Astrocyte of the spinal cord (primary cell): ENCODE results near the gene SUSD2.

Experiments used
- DNase-seq: peaks from one replicate; pipeline ENCODE4 v3.0.0; 2011; ENCODE audit warnings: low read depth, low spot score
- H3K4me3 ChIP-seq: 2 replicates; pipeline ENCODE4 v1.5.1; 2011; ENCODE audit warnings: low read depth, mild to moderate bottlenecking, low read length, moderate library complexity
- CTCF ChIP-seq: IDR thresholded peaks from 2 replicates; pipeline ENCODE4 v1.5.1; 2012; ENCODE audit warnings: low read depth, mild to moderate bottlenecking, low read length, inconsistent platforms
- in situ Hi-C: cut with HindIII; loops from 2 replicates; pipeline ENCODE4 v1.10.0; 2017; ENCODE audit warnings: low sequenced_read_pairs

The SUSD2 gene

GRCh38 chr22:24189249-24190158 lies 8.2 kb downstream of the SUSD2 start:
- peak; percentile 50 for DNase-seq
- TF ChIP-seq CTCF = peak; percentile 94
- in situ Hi-C loops = no loop called here
- H3K4me3 ChIP-seq = no peak overlapping the region

- TF ChIP-seq CTCF = no peak
- DNase-seq = no peak
- H3K4me3 ChIP-seq = no peak overlapping the region
- in situ Hi-C loops = no loop called here
Observed at GRCh38 chr22:24190159-24190540, 8.9 kb downstream of the SUSD2 start.

GRCh38 chr22:24190596-24191208 lies 9.4 kb downstream of the SUSD2 start:
- in situ Hi-C loops = no loop called here
- no peak overlapping the region for H3K4me3 ChIP-seq
- DNase-seq = no peak
- TF ChIP-seq CTCF = no peak

- peak; percentile 4 for TF ChIP-seq CTCF
- DNase-seq = no peak
- in situ Hi-C loops = no loop called here
- no peak overlapping the region for H3K4me3 ChIP-seq
Observed at GRCh38 chr22:24191381-24191841, 10.1 kb downstream of the SUSD2 start.

- no peak for DNase-seq
- no peak for TF ChIP-seq CTCF
- no peak overlapping the region for H3K4me3 ChIP-seq
- in situ Hi-C loops = no loop called here
Observed at GRCh38 chr22:24191893-24192292, 10.6 kb downstream of the SUSD2 start.

GRCh38 chr22:24198682-24199052 lies 17.4 kb downstream of the SUSD2 start:
- DNase-seq = no peak
- H3K4me3 ChIP-seq = no peak overlapping the region
- in situ Hi-C loops = no loop called here
- no peak for TF ChIP-seq CTCF
